ENCODE data around the gene GUCA2A. TPM values are rescaled to one million over a fixed set of nuclear protein-coding genes. Genes with fewer than 3 reads are reported as not detected.

The GUCA2A gene
- polyA plus RNA-seq, 3 donors = not detected

DNA sequence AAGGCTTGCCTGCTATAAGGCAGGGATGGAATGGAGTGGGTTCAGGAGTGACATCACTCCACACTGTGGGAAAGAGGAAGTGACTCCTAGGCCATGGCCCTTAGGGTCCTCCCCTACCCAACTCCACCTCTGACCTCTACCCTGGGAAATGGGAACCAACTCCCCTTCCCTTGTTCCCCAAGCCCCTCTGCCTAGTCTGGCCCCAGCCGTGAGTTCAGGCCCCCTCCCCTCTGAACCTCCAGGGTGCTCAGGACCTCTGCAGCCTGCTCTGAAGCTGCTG lies 3.8 kb upstream of the GUCA2A start:
- no peak overlapping the region for H2AFZ ChIP-seq (ENCODE audit: insufficient read depth, low read depth, low read length, poor library complexity, severe bottlenecking)
- no peaks in the 10 kb centered on the region for H3K9me3 ChIP-seq (replicated peaks in 1 of 2; ENCODE audit: control insufficient read depth in 1 of 2, insufficient read depth in 1 of 2, low read length in 2 of 2)
- peaks cover 11% of the 10 kb centered on the region for H3K4me1 Mint-ChIP-seq
- no peak overlapping the region for H3K4me3 Mint-ChIP-seq
- H3K27me3 Mint-ChIP-seq (ENCODE audit: low read depth in 3 of 3) = peaks cover 1 to 6% (median 5%) of the 10 kb centered on the region in 3 donors
- no peaks in the 10 kb centered on the region for H3K79me2 ChIP-seq (ENCODE audit: insufficient read depth, low read length)
- H3K27me3 ChIP-seq (ENCODE audit: control insufficient read depth in 2 of 2, insufficient read depth in 2 of 2, low read length in 2 of 2) = no peaks in the 10 kb centered on the region
- intact Hi-C loops (cut with micrococcal nuclease) = no loop called here
- H3K4me1 ChIP-seq (ENCODE audit: control insufficient read depth in 1 of 2, insufficient read depth in 2 of 2, low read length in 2 of 2) = peaks cover 6 to 12% of the 10 kb centered on the region in 2 donors
- H3K36me3 Mint-ChIP-seq = no peaks in the 10 kb centered on the region
- no peak overlapping the region for H3K9ac ChIP-seq (ENCODE audit: insufficient read depth, low read length, poor library complexity, severe bottlenecking)
- no CpG with 5 or more reads among the region's 1 CpG for WGBS (ENCODE audit: insufficient coverage)
- TF ChIP-seq CTCF (IDR thresholded peaks at IDR 0.05) = no peak
- peaks cover 0 to 4% (median 0%) of the 10 kb centered on the region in 7 donors for H3K9me3 Mint-ChIP-seq
- no peaks in the 10 kb centered on the region for H4K20me1 ChIP-seq (ENCODE audit: insufficient read depth, low read length)
- peak; percentile 32 to 73 (median 43) for DNase-seq
- H3K4me2 ChIP-seq (replicated peaks; ENCODE audit: extremely low read depth, low read length, poor library complexity, severe bottlenecking) = no peak overlapping the region
- no peak overlapping the region for H3K4me3 ChIP-seq (replicated peaks in 1 of 3; ENCODE audit: low read depth in 2 of 3, low read length in 3 of 3)
- no peaks in the 10 kb centered on the region for H3K36me3 ChIP-seq (replicated peaks in 1 of 2; ENCODE audit: control insufficient read depth in 1 of 2, insufficient read depth in 2 of 2, low read length in 2 of 2)
- no peak overlapping the region for H3K27ac ChIP-seq (ENCODE audit: low read depth in 1 of 2, low read length in 2 of 2)
- H3K27ac Mint-ChIP-seq = no peak overlapping the region

DNA sequence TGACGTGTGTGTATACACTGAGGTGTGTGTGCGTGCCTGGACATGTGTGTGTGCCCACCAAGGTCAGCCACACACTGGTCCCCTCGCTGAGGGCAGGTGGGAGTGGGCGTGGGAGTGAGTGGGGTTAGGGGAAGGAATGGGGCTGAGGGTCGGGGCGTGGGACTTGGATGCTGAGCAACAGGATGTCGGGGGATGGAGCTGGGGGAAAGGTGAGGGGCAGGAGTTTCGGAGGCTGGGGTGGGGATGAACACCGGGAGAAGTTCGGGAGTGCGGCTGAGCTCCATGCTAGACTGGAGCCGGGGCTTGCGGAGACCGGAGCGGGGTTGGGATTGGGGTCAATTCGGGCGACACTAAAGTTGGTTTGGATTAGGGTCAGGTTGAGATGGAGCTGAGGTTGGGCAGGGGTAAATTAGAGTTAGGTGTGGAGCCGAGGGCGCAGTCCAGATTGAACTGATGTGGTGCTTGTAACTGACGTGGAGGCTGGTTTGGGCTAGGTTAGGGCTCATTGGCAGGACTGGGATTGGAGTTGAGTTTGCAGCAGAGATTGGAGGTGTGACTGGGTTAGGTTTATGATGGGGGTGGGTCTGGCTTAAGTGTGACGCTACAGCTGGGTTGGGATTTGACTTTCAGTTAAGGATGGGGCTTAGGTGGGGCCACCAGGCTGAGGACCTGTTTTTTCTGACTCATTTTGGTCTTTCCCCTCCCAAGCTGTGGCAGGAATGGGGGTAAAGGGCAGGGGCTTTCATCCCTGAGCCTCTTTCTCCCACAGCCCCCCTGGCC lies 3.3 kb upstream of the GUCA2A start:
- peaks cover 6 to 12% of the 10 kb centered on the region in 2 donors for H3K4me1 ChIP-seq (ENCODE audit: control insufficient read depth in 1 of 2, insufficient read depth in 2 of 2, low read length in 2 of 2)
- intact Hi-C loops (cut with micrococcal nuclease) = no loop called here
- no peaks in the 10 kb centered on the region for H3K79me2 ChIP-seq (ENCODE audit: insufficient read depth, low read length)
- H3K4me2 ChIP-seq (replicated peaks; ENCODE audit: extremely low read depth, low read length, poor library complexity, severe bottlenecking) = no peak overlapping the region
- H3K27me3 Mint-ChIP-seq (ENCODE audit: low read depth in 3 of 3) = peaks cover 3 to 6% (median 5%) of the 10 kb centered on the region in 3 donors
- no peak overlapping the region for H3K4me3 ChIP-seq (replicated peaks in 1 of 3; ENCODE audit: low read depth in 2 of 3, low read length in 3 of 3)
- H3K27ac Mint-ChIP-seq = peak overlapping the region in 3 of 7 donors; percentile 1 to 47 (median 17)
- no peak for TF ChIP-seq CTCF (IDR thresholded peaks at IDR 0.05)
- H3K36me3 Mint-ChIP-seq = no peaks in the 10 kb centered on the region
- H3K4me1 Mint-ChIP-seq = peaks cover 11% of the 10 kb centered on the region
- H3K4me3 Mint-ChIP-seq = no peak overlapping the region
- H3K9me3 Mint-ChIP-seq = peaks cover 0 to 4% (median 0%) of the 10 kb centered on the region in 7 donors
- no peak overlapping the region for H2AFZ ChIP-seq (ENCODE audit: insufficient read depth, low read depth, low read length, poor library complexity, severe bottlenecking)
- no peak for DNase-seq
- H4K20me1 ChIP-seq (ENCODE audit: insufficient read depth, low read length) = no peaks in the 10 kb centered on the region
- H3K9ac ChIP-seq (ENCODE audit: insufficient read depth, low read length, poor library complexity, severe bottlenecking) = no peak overlapping the region
- H3K27me3 ChIP-seq (ENCODE audit: control insufficient read depth in 2 of 2, insufficient read depth in 2 of 2, low read length in 2 of 2) = no peaks in the 10 kb centered on the region
- no peaks in the 10 kb centered on the region for H3K36me3 ChIP-seq (replicated peaks in 1 of 2; ENCODE audit: control insufficient read depth in 1 of 2, insufficient read depth in 2 of 2, low read length in 2 of 2)
- H3K27ac ChIP-seq (ENCODE audit: low read depth in 1 of 2, low read length in 2 of 2) = no peak overlapping the region
- H3K9me3 ChIP-seq (replicated peaks in 1 of 2; ENCODE audit: control insufficient read depth in 1 of 2, insufficient read depth in 1 of 2, low read length in 2 of 2) = no peaks in the 10 kb centered on the region
- WGBS (ENCODE audit: insufficient coverage) = 94% methylated on average over 19 of the region's 21 CpGs
